Bronchus fibroblast of lung (primary cell): ENCODE results near the gene CCDC167. TPM values are rescaled to one million over a fixed set of nuclear protein-coding genes. Genes with fewer than 3 reads are reported as not detected.

Source experiments
- total RNA-seq: library from RNA; depleted of rRNA; stranded (reverse); fragments of >200 nt; gene quantifications from 2 replicates; pipeline ENCODE4 v1.2.3, GENCODE V29; 2015

CCDC167 gene
- 73.1 and 79.8 TPM in 2 replicates for total RNA-seq

DNA sequence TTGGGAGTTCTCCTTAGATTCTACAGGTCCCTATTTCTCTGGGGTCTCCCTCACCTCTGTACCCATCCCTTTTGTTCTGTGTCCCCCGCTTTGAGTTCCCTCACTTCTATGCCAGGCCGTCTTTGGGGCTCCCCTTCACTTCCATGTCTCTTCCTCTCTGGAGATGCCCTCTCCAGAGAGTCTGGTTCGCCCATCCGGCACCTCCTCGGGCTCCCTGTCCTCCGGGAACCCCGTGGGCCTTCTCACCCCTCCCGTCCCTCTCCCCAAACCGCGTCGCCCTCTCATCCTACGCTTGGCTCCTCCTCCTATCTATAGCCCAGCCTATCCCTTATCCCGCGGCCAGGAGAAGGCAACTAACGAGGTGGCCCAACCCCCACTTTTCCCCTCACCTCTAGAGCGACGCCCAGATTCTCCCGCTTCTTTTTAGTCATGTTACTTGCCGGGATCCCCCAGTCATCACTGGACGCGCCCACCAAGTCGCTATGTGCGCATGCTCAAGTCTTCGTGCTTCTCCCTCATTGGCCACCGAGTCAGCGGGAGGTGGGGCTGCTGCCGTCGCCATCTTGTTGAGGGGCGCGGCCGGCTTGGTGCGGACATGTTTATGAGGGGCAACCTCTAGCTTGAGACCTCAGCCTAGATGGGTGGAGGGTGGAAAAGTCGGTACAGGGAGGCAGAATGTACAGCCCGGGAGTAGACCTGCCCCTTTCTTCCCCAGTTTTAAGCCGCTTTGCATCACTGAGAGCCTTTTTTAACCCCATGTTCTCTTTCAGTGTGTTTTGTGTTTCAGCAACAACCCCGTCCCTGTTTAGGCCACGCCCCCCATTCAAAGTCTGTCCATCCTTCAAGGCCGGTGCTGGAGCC, at the start of gene CCDC167:
Gene CCDC167 (minus strand): TSS at position 461 of the 861 bp plus-strand sequence. CDS start 30 bp downstream, at position 431.

Other genes with a start within 250 kb of the CCDC167 start
- gene TBC1D22B, start 242.1 kb downstream of the CCDC167 start, total RNA-seq, result 6.4 and 7.7 TPM in 2 replicates
- gene TMEM217, start 241.7 kb downstream of the CCDC167 start, total RNA-seq, result 0.30 TPM in 1 of 2 replicates, not detected in the other
- 9.7 and 12.9 TPM in 2 replicates for gene RNF8, start 145.9 kb downstream of the CCDC167 start, total RNA-seq
- gene CMTR1, start 66.7 kb downstream of the CCDC167 start, total RNA-seq, result 19.9 and 21.2 TPM in 2 replicates
- gene MDGA1, start 198.0 kb upstream of the CCDC167 start, total RNA-seq, result 1.2 and 1.3 TPM in 2 replicates